Right lobe of liver (tissue), 4 donors: ENCODE measurements around the gene YTHDF1.

Experiments
- POLR2A ChIP-seq: fragments of 450-650 bp; IDR thresholded peaks from one replicate; pipeline ENCODE4 v1.6.1; 2017; ENCODE audit warnings: antibody characterized with exemption, mild to moderate bottlenecking
- TF ChIP-seq, protein P1 (sequence below), 4 donors: fragments of 200-600 bp in 3 of 4; fragments of 450-650 bp in 1 of 4; IDR thresholded peaks; one replicate each; pipeline versions ENCODE4 v1.5.1 to v1.8.0; 2016 to 2022; ENCODE audit warnings: antibody characterized with exemption in 4 of 4, mild to moderate bottlenecking in 2 of 4
- donor health status: DM: no; HTN: no; CAD: no.
- donor health status: DM: no; HTN: no; CAD: no.
- donor health status: DM: no; HTN: yes; CAD: no.

DNA sequence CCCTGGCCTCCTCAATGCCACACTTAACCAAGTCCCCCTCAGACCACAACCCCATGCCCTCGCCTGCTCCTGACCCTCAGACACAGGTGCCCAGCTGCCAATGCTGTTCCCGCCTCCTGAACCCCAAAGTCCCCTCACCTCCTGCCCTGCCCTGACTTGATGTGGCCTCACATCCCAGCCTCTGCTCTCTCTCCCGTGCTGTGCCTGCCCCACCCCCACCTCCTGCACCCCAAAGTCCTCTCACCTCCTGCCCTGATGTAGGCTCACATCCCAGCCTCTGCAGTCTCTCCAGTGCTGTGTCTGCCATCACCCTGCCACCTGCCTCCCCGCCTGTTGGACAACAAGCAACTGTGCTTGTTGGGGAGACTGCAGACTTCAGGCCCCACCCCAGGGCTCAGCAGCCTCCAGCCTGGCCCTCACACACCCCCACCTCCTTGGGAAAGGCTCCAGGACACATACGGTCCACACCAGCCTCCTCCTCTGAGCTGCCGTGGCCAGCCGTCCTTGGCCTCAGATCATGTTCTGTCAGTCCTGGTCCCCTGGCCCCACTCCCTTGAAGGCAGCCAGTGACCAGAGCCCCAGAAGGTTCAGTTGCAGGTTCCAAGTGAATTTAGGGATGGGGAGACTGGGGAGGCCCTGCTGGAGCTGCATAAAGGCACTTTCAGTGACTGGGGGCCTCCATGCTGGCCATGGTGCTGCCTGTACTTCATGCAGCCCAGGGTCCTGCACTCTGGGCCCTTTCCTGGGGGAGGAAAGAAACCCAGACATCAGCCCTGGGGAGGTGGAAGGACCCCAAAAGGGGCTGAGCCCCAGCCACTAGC is 28.4 kb downstream of the YTHDF1 start:
- TF ChIP-seq, protein P1, sequence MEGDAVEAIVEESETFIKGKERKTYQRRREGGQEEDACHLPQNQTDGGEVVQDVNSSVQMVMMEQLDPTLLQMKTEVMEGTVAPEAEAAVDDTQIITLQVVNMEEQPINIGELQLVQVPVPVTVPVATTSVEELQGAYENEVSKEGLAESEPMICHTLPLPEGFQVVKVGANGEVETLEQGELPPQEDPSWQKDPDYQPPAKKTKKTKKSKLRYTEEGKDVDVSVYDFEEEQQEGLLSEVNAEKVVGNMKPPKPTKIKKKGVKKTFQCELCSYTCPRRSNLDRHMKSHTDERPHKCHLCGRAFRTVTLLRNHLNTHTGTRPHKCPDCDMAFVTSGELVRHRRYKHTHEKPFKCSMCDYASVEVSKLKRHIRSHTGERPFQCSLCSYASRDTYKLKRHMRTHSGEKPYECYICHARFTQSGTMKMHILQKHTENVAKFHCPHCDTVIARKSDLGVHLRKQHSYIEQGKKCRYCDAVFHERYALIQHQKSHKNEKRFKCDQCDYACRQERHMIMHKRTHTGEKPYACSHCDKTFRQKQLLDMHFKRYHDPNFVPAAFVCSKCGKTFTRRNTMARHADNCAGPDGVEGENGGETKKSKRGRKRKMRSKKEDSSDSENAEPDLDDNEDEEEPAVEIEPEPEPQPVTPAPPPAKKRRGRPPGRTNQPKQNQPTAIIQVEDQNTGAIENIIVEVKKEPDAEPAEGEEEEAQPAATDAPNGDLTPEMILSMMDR (IDR thresholded peaks at IDR 0.05), result no peak
- TF ChIP-seq POLR2A, result no peak
